Measurements from ENCODE around the gene OTUD1. TPM values are rescaled to one million over a fixed set of nuclear protein-coding genes. Genes with fewer than 3 reads are reported as not detected.

The OTUD1 gene
- total and polyA plus RNA-seq, 2 donors from 2014 or later = 14.1 to 27.1 TPM

DNA sequence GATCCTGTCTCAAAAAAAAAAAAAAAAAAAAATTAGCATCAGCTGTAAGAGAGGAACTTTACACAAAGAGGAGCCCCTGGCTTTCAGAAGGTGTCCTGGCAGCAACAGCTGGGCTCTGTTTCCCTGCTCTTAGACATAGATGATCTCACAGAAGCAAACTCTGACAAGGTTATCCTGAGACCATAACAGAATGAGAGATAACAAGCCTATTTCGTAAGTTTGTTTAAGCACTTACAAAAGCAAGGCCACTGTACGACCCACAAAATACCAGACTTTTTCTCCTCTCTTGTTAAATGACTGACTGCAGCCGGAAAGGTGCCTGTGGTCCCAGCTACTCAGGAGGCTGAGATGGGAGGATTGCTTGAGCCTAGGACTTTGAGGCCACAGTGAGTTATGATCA lies 33.3 kb upstream of the OTUD1 start:
- no peak overlapping the region for H3K4me3 ChIP-seq (ENCODE audit: low read length in 3 of 3)
- TF ChIP-seq, protein P1, sequence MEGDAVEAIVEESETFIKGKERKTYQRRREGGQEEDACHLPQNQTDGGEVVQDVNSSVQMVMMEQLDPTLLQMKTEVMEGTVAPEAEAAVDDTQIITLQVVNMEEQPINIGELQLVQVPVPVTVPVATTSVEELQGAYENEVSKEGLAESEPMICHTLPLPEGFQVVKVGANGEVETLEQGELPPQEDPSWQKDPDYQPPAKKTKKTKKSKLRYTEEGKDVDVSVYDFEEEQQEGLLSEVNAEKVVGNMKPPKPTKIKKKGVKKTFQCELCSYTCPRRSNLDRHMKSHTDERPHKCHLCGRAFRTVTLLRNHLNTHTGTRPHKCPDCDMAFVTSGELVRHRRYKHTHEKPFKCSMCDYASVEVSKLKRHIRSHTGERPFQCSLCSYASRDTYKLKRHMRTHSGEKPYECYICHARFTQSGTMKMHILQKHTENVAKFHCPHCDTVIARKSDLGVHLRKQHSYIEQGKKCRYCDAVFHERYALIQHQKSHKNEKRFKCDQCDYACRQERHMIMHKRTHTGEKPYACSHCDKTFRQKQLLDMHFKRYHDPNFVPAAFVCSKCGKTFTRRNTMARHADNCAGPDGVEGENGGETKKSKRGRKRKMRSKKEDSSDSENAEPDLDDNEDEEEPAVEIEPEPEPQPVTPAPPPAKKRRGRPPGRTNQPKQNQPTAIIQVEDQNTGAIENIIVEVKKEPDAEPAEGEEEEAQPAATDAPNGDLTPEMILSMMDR (IDR thresholded peaks at IDR 0.05; ENCODE audit: borderline replicate concordance, extremely low read depth, insufficient read depth) = no peak
- no peak for FAIRE-seq
- H3K9ac ChIP-seq (ENCODE audit: low read length in 3 of 3) = no peak overlapping the region
- no peaks in the 10 kb centered on the region for H3K36me3 ChIP-seq (ENCODE audit: control insufficient read depth in 2 of 3, insufficient read depth in 3 of 3, low read length in 3 of 3)
- no peak for DNase-seq
- no peak overlapping the region for H3K27ac ChIP-seq (ENCODE audit: low read depth in 2 of 2, low read length in 2 of 2)
- no peaks in the 10 kb centered on the region for H3K4me1 ChIP-seq (ENCODE audit: control insufficient read depth in 2 of 3, insufficient read depth in 2 of 3, low read depth in 1 of 3, low read length in 3 of 3)
- no peaks in the 10 kb centered on the region for H3K9me3 ChIP-seq (ENCODE audit: control insufficient read depth in 2 of 3, insufficient read depth in 1 of 3, low read length in 3 of 3)
- intact Hi-C loops (cut with DNase I) = no loop called here
- H3K27me3 ChIP-seq (ENCODE audit: control insufficient read depth, insufficient read depth, low read length) = no peaks in the 10 kb centered on the region

DNA sequence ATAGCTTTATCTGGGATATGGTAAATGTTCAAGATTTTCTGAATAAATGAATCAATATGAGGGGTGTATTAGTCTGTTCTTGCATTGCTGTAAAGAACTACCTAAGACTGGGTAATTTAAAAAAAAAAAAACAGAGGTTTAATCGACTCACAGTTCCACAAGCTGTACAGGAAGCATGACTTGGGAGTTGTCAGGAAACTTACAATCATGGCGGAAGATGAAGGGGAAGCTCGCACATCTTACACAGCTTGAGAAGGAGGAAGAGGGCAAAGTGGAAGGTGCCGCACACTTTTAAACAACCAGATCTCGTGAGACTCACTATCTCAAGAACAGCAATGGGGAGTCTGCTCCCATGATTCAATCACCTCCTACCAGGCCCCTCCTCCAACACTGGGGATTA lies 32.5 kb upstream of the OTUD1 start:
- Histone ChIP-seq H3K36me3 (ENCODE audit: control insufficient read depth in 2 of 3, insufficient read depth in 3 of 3, low read length in 3 of 3) (no peaks in the 10 kb centered on the region), H3K27ac (ENCODE audit: low read depth in 2 of 2, low read length in 2 of 2) (no peak overlapping the region), H3K9ac (ENCODE audit: low read length in 3 of 3) (no peak overlapping the region), H3K4me3 (ENCODE audit: low read length in 3 of 3) (no peak overlapping the region), H3K4me1 (ENCODE audit: control insufficient read depth in 2 of 3, insufficient read depth in 2 of 3, low read depth in 1 of 3, low read length in 3 of 3) (no peaks in the 10 kb centered on the region), H3K9me3 (ENCODE audit: control insufficient read depth in 2 of 3, insufficient read depth in 1 of 3, low read length in 3 of 3) (no peaks in the 10 kb centered on the region), H3K27me3 (ENCODE audit: control insufficient read depth, insufficient read depth, low read length) (no peaks in the 10 kb centered on the region)
- FAIRE-seq (no peak), DNase-seq (no peak)
- intact Hi-C loops (cut with DNase I) = no loop called here
- TF ChIP-seq, protein P1 (IDR thresholded peaks at IDR 0.05; ENCODE audit: borderline replicate concordance, extremely low read depth, insufficient read depth) = no peak

DNA sequence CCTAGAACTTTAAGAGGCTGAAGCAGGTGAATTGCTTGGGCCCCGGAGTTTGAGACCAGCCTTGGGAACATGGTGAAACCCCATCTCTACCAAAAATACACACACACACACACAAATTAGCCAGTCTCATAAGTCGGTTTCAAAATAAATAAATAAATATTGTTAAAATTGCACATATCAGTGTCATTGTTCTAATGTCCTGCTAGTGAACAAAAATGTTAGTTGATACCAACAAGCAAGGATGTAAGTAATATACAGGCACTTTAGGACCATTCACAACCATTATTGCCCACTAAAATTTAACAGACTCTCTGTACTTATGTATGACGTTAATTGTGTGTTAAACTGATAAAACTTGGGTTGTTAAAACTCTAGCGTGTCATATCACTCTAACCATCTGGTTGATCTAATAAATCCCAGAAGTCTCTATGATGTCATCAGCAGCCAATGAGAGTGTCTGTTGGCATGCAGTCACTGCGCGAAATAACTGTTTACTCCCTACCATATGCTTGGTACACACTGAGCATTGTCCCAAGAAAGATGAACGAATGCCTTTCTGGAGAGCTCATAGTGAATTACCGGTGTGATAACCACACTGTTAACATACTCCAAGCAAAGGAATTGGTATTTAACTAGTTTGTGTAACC lies 30.4 kb upstream of the OTUD1 start:
- TF ChIP-seq, protein P1 (IDR thresholded peaks at IDR 0.05; ENCODE audit: borderline replicate concordance, extremely low read depth, insufficient read depth) = no peak
- Histone ChIP-seq H3K27me3 (ENCODE audit: control insufficient read depth, insufficient read depth, low read length) (no peaks in the 10 kb centered on the region), H3K9ac (ENCODE audit: low read length in 3 of 3) (no peak overlapping the region), H3K4me1 (ENCODE audit: control insufficient read depth in 2 of 3, insufficient read depth in 2 of 3, low read depth in 1 of 3, low read length in 3 of 3) (no peaks in the 10 kb centered on the region), H3K36me3 (ENCODE audit: control insufficient read depth in 2 of 3, insufficient read depth in 3 of 3, low read length in 3 of 3) (no peaks in the 10 kb centered on the region), H3K4me3 (ENCODE audit: low read length in 3 of 3) (no peak overlapping the region), H3K27ac (ENCODE audit: low read depth in 2 of 2, low read length in 2 of 2) (no peak overlapping the region), H3K9me3 (ENCODE audit: control insufficient read depth in 2 of 3, insufficient read depth in 1 of 3, low read length in 3 of 3) (no peaks in the 10 kb centered on the region)
- no peak for FAIRE-seq
- intact Hi-C loops (cut with DNase I) = no loop called here
- DNase-seq = no peak

DNA sequence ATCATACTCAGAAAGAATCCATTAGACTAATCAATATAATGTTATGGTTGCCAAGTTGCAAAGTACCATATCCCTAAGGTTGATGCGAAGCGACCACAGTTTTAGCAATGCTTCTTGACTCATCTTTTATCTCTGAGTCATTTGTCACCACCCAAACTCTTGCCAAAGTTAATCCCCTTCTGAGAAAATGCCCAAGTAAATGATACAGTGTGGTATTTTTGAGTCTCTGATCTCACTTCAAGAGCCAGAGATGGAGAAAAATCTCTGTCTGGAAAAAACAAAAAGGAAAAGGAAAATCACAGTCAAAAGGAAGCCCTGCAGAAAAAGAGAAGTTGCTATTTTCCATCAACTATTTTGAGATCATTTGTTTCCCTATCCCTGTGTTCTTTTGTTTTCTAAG lies 26.7 kb upstream of the OTUD1 start:
- intact Hi-C loops (cut with DNase I) = no loop called here
- TF ChIP-seq, protein P1 (IDR thresholded peaks at IDR 0.05; ENCODE audit: borderline replicate concordance, extremely low read depth, insufficient read depth) = no peak
- DNase-seq (no peak), FAIRE-seq (no peak)
- Histone ChIP-seq H3K9ac (ENCODE audit: low read length in 3 of 3) (no peak overlapping the region), H3K27me3 (ENCODE audit: control insufficient read depth, insufficient read depth, low read length) (no peaks in the 10 kb centered on the region), H3K36me3 (ENCODE audit: control insufficient read depth in 2 of 3, insufficient read depth in 3 of 3, low read length in 3 of 3) (no peaks in the 10 kb centered on the region), H3K27ac (ENCODE audit: low read depth in 2 of 2, low read length in 2 of 2) (no peak overlapping the region), H3K9me3 (ENCODE audit: control insufficient read depth in 2 of 3, insufficient read depth in 1 of 3, low read length in 3 of 3) (no peaks in the 10 kb centered on the region), H3K4me3 (ENCODE audit: low read length in 3 of 3) (no peak overlapping the region), H3K4me1 (ENCODE audit: control insufficient read depth in 2 of 3, insufficient read depth in 2 of 3, low read depth in 1 of 3, low read length in 3 of 3) (no peaks in the 10 kb centered on the region)

Measured in kidney (tissue), 14 donors.